Pons (tissue), 1 donor: ENCODE data around the gene PAXX.
"Not testable (repeated sequence)": the region's sequence is repeated elsewhere in the genome, so short reads cannot be mapped to it uniquely, and the experiment has no call there.

ENCODE experiments used
- DNase-seq: peaks from one replicate; pipeline ENCODE4 v3.0.0-alpha.2; 2016; ENCODE audit warnings: low spot score

The PAXX gene

DNA sequence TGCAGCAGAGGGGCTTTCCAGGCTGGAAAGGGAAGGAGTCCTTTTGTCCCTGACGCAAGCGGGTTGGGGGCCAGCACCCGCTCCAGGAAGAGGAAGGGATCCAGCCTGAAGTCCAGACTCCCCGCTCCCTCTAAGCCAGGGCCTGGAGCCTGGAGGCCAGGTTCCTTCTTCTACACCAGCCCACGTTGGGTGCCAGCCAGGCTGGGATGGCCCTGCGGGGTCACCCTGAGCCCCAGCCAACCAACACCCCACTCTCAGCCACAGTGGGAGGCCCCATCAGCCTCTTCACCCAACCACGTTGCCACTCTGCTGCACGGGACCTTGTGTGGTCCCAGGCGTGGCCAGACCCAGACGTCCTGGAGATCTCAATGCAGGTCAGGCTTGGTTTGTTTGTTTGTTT, 40.6 kb downstream of the PAXX start:
- no peak for DNase-seq

DNA sequence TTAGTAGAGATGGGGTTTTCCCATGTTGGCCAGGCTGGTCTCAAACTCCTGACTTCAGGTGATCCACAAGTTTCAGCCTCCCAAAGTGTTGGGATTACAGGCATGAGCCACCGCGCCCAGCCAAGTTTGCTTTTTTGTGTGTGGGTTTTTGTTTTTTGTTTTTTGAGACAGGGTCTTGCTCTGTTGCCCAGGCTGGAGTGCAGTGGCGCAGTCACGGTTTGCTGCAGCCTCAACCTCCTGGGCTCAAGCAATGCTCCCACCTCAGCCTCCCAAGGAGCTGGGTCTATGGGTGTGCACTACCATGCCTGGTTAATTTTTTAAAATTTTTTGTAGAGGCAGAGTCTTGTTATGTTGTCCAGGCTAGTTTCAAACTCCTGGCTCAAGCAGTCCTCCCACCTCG, 41.3 kb downstream of the PAXX start:
- DNase-seq, result not testable (repeated sequence)

DNA sequence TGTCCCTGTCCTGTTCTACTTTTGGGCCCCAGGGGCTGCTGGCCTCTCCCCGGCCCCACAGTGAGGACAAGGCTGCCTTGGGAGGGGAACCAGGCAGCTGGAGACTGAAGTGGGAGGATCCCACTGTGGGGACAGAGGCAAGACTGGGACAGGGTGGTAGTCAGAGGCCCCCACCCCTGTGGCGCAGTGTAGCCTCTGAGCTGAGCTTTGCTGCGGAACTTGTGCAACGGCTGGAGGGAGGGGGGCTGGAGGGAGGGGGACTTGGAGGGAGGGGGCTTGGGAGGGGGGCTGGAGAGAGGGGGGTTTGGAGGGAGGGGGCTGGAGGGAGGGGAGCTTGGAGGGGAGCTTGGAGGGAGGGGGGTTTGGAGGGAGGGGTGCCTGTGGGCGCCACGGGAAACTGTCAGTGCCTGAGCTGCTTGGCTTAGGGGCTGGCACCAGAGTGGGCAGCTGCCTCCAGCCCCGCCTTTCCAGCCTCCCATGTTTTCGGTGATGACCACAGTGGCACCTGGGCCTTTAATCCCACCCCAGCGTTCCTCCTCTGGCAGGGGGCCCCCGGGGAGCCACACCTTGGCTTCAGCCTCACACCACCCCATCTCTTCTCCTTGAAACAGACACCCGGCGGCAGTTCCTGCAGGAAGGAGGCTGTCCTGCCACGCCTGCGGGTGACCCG, 42.0 kb downstream of the PAXX start:
- no peak for DNase-seq

DNA sequence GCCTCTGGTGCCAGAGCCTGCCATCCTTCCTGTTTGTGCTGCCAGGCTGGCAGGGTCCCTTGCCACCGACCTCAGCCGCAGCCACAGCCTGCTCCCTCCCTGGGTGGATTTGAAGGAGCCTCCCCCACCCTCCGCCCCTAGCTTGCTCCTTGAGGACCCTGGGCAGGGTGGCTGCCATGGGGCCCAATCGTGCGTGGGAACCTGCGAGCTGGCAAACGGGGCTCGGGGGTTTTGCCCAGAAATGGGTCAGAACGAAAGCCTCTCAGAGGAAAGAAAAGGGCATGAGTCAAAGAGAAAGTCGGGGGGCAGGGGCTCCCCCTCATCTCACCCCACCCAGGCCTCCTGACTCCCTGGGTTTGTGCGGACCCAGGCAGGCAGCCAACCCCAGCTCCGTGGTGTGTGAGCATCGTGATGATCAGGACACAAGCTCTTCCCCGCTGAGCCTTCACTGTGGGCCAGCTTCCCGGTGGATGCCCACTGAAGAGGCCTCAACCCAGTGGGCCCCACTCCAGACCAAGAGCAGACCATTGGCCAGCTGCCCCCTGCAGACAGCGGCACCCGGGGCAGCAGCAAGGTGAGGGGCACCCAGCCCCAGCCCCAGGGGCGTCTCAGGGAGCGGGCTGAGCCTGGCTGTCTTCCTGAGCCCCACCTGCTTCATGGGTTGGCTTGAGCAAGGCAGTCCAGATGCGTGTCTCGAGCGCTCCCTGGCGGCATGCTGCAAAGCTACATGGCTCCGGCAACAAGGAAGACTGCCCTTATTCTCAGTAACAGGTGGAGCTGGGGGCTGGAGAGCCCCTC, 42.7 kb downstream of the PAXX start:
- DNase-seq, result peak; percentile 87

DNA sequence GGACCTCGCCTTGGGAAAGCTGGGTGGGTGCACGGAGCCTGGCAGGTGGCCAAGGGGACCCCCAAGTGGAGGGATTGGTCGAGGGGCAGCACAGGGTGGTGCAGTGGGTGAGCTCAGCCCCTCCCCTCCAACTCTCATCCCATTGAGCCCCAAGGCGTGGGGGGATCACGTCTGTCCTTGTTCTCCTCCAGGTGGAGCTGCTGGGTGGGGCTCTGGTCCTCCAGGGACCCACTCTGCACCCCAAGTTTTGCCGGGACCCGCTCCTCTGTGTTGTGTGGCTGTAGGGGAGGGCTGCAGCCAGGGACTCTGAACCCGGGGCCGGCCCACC, 43.2 kb downstream of the PAXX start:
- no peak for DNase-seq

DNA sequence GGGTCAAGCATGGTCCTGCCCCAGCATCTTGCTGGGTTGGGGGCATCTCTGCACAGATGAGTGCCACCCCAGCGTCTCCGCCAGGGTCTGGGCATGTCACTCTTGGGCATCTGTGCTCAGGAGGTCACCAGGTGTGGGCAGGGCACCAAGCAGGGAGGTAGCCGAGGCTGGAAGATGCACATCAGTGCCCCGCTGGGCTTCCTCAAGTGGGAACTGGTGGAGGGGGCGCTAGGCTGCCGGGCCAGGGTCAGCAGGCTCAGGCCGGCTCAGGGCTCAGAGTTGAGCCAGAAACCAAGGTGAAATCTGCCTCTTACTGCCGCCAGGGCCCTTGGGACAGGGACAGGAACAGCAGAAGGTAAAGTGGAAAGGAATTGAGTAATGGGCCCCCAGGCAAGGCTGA, 43.7 kb downstream of the PAXX start:
- DNase-seq, result no peak

DNA sequence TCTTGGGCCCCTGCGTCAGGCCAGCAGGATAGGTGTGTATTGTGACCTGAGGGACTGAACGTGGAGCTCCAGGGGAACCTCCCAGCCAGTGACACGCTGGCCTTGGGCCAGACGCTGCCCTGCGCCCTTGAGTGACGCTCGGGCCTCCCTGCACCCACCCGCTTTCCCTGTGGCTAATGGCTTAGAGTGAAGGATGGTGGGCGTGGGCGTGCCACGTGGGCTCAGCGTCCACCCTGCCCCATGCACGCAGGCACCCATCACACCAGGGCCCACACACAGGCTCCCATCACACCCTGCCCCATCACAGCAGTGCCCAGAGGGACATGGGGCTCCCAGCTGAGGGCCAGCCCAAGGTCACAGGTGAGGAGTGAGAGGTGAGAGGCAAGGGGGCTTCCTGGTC, 44.8 kb downstream of the PAXX start:
- DNase-seq, result no peak

DNA sequence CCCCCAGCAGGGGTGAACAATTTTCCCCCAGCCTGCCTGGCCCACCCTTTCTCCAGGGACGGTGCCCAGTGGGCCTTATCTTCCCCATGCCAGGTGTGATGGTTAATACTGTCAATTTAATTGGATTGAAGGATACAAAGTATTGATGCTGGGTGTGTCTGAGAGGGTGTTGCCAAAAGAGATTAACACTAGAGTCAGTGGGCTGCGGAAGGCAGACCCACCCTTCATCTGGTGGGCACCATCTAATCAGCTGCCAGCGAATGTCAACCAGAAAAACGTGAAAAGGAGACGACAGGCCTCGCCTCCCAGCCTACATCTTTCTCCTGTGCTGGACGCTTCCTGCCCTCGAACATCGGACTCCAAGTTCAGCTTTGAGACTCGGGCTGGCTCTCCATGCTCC, 45.3 kb downstream of the PAXX start:
- no peak for DNase-seq

DNA sequence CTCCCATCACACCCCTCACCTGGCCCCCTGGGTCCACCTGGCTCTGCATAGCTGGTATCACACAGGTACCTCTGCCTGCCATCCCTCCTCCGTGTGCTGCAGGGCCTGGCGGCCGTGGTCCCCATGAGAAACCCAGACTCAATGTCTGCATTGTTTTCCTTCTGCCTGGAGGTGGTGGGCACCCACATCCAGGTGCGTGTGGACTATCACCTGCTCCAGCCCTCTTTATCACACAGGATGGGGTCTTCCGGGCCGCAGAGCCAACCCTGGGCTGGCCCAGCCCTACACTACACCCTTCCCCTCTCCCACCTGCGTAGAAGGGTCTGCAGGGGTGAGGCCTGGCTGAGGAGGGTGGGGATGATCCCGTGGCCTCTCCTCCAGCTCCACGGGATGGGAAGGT, 46.7 kb downstream of the PAXX start:
- DNase-seq, result no peak

DNA sequence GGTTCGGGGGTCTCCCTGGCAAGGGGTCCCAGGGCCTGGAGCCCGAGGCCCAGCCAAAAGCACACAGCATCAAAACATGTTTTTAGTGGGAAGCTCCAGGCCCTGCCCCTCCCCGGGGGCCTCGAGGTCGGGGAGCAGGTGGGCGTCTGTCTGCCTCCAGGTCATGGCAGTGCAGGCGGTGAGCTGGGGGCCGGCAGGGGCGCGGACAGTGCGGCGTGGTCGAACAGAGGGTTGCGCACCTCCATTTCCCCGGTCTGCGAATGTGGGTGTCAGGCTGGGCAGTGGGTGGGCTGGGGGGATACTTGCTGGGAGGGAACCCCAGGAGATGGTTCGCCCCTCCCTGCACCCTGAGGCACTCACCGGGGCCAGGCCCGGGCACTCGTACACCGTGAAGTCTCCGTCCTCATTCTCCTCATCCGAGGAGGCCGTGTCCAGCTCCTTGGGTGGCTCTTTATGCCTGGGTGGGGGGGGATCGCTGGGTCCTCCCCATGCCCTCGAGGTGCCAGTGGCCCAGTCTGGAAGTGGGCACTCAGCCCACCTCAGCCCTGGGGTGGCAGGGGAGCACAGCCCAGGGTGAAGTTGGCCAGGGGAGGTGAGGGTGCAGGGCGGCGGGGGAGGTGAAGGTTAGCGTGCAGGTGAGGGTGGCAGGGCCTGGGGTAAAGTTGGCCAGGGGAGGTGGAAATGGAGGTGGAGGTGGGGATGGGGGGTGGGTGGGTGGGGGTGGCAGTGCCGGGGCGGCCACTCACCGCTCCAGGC, 47.6 kb downstream of the PAXX start:
- DNase-seq, result no peak

DNA sequence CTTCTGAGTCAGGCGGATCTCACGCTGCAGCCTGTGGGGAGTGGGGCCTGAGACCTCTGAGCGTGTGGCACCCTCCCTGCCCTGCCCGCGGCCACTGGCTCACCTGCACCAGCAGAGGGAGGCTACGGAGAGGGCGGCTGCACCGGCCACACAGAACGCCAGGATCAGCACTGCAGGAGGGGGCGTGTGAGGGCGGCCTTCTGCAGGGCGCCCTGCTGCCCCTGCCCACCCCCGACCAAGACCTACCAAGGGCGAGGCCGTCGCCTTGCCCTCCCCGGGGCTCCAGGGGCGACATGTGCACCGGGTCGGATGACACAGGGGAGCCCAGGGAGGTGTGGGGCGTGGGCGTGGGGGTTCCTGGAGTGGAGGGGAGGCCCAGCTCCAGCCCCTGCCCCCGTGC, 48.3 kb downstream of the PAXX start:
- no peak for DNase-seq

DNA sequence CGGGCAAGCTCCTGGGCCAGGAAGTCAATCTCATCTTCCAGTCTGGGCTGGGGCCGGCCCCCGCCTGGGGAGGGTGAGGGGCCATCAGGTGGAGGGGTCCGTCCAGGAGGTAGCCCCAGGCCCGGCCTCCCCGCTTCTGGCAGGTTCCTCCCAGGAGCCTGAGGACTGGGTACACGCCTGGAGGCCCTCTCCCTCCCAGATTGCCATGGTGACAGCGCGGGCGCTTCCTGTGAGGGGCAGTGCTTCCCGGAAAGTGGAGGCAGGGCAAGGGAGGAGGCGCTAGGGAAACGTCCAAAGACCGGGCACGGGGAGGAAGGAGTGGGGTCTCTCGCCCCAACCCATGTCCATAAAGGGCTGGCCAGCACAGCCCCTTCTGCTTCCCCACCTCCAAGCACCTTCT, 48.9 kb downstream of the PAXX start:
- DNase-seq, result no peak

DNA sequence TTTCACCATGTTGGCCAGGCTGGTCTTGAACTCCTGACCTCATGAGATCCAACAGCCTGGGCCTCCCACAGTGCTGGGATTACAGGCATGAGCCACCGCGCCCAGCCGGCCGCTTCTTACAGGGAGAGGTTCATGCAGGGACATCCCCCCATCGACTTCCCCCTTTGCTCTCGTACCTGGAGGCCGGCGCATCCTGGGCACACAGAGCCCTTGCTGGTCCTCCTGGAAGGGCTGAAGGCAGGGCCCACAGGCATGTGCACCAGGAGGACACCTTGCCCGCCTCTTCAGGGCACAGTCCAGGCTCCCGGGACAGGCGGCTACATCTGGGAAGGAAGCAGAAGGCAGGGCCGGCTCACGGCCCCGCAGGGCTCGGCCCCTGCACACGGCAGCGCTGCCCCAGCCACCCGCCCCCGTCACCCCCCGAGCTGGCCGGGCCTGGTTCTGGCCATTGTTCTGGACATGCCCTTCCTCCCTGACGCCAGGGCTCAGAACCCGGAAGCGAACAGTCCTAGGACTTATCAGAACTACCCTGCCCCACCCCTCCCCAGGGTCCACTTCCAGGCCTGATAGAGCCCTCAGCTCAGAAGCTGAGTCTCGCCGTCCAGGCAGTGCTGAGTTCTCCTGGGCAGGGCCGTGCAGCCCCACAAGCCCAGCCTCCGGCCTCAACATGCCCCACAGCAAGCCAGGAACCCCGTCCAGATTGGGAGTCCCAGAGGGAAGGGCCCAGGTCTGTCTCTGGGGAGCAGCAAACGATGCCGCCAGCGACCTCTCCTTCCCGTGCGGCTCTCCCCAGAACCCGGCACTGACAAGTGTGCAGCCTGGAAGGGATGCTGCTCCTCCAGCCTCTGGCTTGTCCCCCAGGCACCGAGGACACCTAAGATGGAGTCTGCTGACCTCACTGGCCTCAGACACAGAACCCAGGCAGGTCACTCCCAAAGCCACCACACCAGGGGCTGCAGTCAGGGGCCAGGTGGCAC, 50.8 kb downstream of the PAXX start:
- no peak for DNase-seq
